ENCODE results near the gene ANKRD33B. TPM values are rescaled to one million over a fixed set of nuclear protein-coding genes. Genes with fewer than 3 reads are reported as not detected.
A peak's percentile ranks its signal among the peaks of the same experiment; 100 is the strongest.

ANKRD33B gene
- total RNA-seq, 4 donors from 2014 or later = 16.7 to 27.0 (median 24.8) TPM

GRCh38 chr5:10632110-10632761 lies 68.4 kb downstream of the ANKRD33B start:
- Histone ChIP-seq H3K4me1 (peaks cover 26% of the 10 kb centered on the region), H3K36me3 (no peaks in the 10 kb centered on the region), H3K27ac (no peak overlapping the region), H3K4me3 (no peak overlapping the region), H3K9me3 (no peaks in the 10 kb centered on the region), H3K27me3 (no peaks in the 10 kb centered on the region)
- DNase-seq (ENCODE audit: low spot score in 2 of 2) = no peak
- WGBS = 75% methylated on average over 23 of the region's 23 CpGs
- TF ChIP-seq, protein P1, sequence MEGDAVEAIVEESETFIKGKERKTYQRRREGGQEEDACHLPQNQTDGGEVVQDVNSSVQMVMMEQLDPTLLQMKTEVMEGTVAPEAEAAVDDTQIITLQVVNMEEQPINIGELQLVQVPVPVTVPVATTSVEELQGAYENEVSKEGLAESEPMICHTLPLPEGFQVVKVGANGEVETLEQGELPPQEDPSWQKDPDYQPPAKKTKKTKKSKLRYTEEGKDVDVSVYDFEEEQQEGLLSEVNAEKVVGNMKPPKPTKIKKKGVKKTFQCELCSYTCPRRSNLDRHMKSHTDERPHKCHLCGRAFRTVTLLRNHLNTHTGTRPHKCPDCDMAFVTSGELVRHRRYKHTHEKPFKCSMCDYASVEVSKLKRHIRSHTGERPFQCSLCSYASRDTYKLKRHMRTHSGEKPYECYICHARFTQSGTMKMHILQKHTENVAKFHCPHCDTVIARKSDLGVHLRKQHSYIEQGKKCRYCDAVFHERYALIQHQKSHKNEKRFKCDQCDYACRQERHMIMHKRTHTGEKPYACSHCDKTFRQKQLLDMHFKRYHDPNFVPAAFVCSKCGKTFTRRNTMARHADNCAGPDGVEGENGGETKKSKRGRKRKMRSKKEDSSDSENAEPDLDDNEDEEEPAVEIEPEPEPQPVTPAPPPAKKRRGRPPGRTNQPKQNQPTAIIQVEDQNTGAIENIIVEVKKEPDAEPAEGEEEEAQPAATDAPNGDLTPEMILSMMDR (IDR thresholded peaks at IDR 0.05) = no peak
- TF ChIP-seq POLR2AphosphoS5 (IDR thresholded peaks at IDR 0.05) (no peak), POLR2A (IDR thresholded peaks at IDR 0.05) (no peak), EP300 (IDR thresholded peaks at IDR 0.05) (no peak)

DNA sequence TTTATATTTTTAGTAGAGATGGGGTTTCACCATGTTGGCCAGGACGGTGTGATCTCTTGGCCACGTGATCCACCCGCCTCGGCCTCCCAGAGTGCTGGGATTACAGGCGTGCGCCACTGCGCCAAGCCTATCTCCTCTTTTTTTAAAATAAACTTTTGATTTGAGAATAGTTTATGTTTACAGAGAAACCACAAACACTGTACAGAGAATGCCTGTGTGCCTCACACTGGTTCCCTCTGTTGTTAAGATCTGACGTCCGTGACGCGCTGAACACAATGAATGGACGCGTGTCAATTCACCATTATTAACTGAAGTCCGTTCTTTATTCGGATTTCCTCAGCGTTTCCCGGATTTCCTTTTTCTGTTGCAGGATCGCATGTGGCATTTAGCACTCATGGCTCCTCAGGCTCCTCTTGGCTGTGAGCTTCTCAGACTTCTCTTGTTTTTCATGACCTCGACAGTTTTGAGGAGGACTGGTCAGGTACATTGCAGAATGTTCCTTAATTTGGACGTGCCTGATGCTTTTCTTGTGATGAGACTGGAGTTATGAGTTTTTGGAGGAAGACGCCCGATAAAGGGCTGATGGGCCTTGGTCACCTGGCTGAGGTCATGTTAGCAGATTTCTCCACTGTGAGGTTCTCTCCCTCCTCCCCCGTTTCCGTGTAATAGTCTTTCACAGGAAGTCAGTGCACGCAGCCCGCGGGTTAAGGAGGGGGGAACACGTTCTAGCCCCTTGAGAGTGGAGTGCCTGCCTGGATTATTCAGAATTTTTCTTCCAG lies 69.6 kb downstream of the ANKRD33B start:
- DNase-seq (ENCODE audit: low spot score in 2 of 2) = peak in 1 of 2 donors; percentile 63
- peaks cover 15% of the 10 kb centered on the region for H3K4me1 ChIP-seq
- no peaks in the 10 kb centered on the region for H3K27me3 ChIP-seq
- TF ChIP-seq, protein P1 (IDR thresholded peaks at IDR 0.05) = no peak
- TF ChIP-seq POLR2AphosphoS5 (IDR thresholded peaks at IDR 0.05) = no peak
- TF ChIP-seq EP300 (IDR thresholded peaks at IDR 0.05) = no peak
- no peak for TF ChIP-seq POLR2A (IDR thresholded peaks at IDR 0.05)
- H3K36me3 ChIP-seq = no peaks in the 10 kb centered on the region
- no peak overlapping the region for H3K4me3 ChIP-seq
- H3K27ac ChIP-seq = no peak overlapping the region
- 82% methylated on average over 28 of the region's 28 CpGs for WGBS
- no peaks in the 10 kb centered on the region for H3K9me3 ChIP-seq

- H3K4me3 ChIP-seq = no peak overlapping the region
- peaks cover 15% of the 10 kb centered on the region for H3K4me1 ChIP-seq
- DNase-seq (ENCODE audit: low spot score in 2 of 2) = peak in 1 of 2 donors; percentile 41
- no peaks in the 10 kb centered on the region for H3K36me3 ChIP-seq
- H3K9me3 ChIP-seq = no peaks in the 10 kb centered on the region
- WGBS = 71% methylated on average over 4 of the region's 4 CpGs
- H3K27ac ChIP-seq = no peak overlapping the region
- H3K27me3 ChIP-seq = no peaks in the 10 kb centered on the region
- TF ChIP-seq POLR2A (IDR thresholded peaks at IDR 0.05) (no peak), POLR2AphosphoS5 (IDR thresholded peaks at IDR 0.05) (no peak), EP300 (IDR thresholded peaks at IDR 0.05) (no peak)
- TF ChIP-seq, protein P1 (IDR thresholded peaks at IDR 0.05) = no peak
These were observed 70.2 kb downstream of the ANKRD33B start for GRCh38 chr5:10634050-10634449.

DNA sequence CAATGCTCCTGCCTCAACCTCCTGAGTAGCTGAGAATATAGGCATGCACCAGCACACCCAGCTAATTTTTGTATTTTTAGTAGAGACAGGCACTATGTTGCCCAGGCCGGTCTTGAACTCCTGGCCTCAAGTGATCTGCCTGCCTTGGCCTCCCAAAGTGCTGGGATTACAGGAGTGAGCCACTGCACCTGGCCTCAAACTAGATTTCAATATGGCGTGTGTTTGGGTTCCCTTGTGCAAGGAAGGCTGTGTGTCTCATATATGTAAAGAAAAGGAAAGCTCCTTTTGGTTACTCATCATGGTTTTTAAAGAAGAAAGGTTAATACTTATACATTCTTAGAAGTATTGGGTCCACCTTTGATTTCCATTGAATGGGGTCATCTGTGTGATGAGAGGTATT lies 70.7 kb downstream of the ANKRD33B start:
- Histone ChIP-seq H3K4me1 (peaks cover 15% of the 10 kb centered on the region), H3K9me3 (no peaks in the 10 kb centered on the region), H3K27me3 (no peaks in the 10 kb centered on the region), H3K4me3 (no peak overlapping the region), H3K27ac (no peak overlapping the region), H3K36me3 (no peaks in the 10 kb centered on the region)
- 97% methylated on average over 2 of the region's 2 CpGs for WGBS
- peak in 1 of 2 donors; percentile 12 for DNase-seq (ENCODE audit: low spot score in 2 of 2)
- TF ChIP-seq EP300 (IDR thresholded peaks at IDR 0.05) (no peak), POLR2A (IDR thresholded peaks at IDR 0.05) (no peak), POLR2AphosphoS5 (IDR thresholded peaks at IDR 0.05) (no peak)
- TF ChIP-seq, protein P1 (IDR thresholded peaks at IDR 0.05) = no peak

GRCh38 chr5:10635257-10635866 lies 71.5 kb downstream of the ANKRD33B start:
- Histone ChIP-seq H3K36me3 (no peaks in the 10 kb centered on the region), H3K4me3 (no peak overlapping the region), H3K27me3 (no peaks in the 10 kb centered on the region), H3K27ac (no peak overlapping the region), H3K9me3 (no peaks in the 10 kb centered on the region), H3K4me1 (peaks cover 12% of the 10 kb centered on the region)
- 72% methylated on average over 10 of the region's 10 CpGs for WGBS
- peak in 1 of 2 donors; percentile 58 for DNase-seq (ENCODE audit: low spot score in 2 of 2)
- no peak for TF ChIP-seq POLR2AphosphoS5 (IDR thresholded peaks at IDR 0.05)

Measured in suprapubic skin (tissue), 4 donors.